Left colon (tissue), 2 donors: ENCODE measurements around the gene MS4A4E. TPM values are rescaled to one million over a fixed set of nuclear protein-coding genes. Genes with fewer than 3 reads are reported as not detected.
A peak's percentile ranks its signal among the peaks of the same experiment; 100 is the strongest.
"Not testable (repeated sequence)": the region's sequence is repeated elsewhere in the genome, so short reads cannot be mapped to it uniquely, and the experiment has no call there.

Experiments used
- ATAC-seq: fragments of 200-7000 bp; cut with Tn5 transposase; one replicate; pipeline ENCODE4 v1.9.1; 2020; ENCODE audit warnings: mild to moderate bottlenecking, moderate library complexity
- DNase-seq, 2 donors: peaks; one replicate each; pipeline ENCODE4 v3.0.0-alpha.2; 2020
- intact Hi-C, 2 donors: fragments of 100-400 bp; cut with DNase I in 1 of 2; cut with micrococcal nuclease in 1 of 2; formaldehyde crosslinking; loops; one replicate each; pipeline versions ENCODE4 v1.11.2 to v1.14.0; 2022; cut with DNase I, micrococcal nuclease
- total RNA-seq, 2 donors: library from RNA; stranded (reverse); fragmentation: NEBNext Ultra II Directional; extraction: Animal tissue kit (Norgen Biotek cat#: 25700); gene quantifications; one replicate each; pipeline ENCODE4 v1.2.1, GENCODE V29; 2021
- donor health status: DM: no; HTN: no; CAD: no.
- donor health status: DM: yes; HTN: yes; CAD: no.

MS4A4E gene
- total RNA-seq, 2 donors from 2014 or later, result 1.1 to 3.0 TPM

DNA sequence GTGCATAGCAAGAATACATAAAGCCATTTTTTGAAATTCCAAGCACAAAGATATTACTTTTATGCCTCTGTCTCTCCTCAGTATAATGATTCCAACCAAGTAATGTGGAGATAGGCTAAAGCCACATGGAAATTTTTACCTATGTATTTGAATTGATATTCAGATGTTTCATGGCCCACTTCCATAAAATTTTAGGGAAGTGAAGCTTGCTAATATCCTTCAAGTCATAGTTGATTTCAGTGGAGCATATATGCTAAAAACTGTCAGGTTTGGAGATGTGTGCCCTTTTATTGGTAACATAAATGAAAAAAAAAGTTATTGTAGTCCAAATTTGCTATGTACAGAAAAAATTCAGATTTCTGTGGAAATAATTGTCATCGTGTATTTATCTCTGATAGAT, 12.3 kb downstream of the MS4A4E start:
- DNase-seq (no peak), ATAC-seq (no peak)
- intact Hi-C loops, result no loop called here

DNA sequence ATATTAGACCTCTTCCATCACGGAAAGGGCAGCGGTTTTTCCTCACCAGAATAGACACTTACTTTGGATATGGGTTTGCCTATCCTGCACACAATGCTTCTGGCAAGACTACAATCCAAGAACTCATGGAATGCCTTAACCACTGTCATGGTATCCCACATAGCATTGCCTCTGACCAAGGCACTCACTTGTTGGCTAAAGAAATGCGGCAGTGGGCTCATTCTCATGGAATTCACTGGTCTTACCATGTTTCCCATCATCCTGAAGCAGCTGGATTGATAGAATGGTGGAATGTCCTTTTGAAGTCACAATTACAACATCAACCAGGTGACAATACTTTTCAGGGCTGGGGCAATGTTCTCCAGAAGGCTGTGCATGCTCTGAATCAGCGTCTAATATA, 20.8 kb downstream of the MS4A4E start:
- DNase-seq, result no peak
- ATAC-seq, result no peak

DNA sequence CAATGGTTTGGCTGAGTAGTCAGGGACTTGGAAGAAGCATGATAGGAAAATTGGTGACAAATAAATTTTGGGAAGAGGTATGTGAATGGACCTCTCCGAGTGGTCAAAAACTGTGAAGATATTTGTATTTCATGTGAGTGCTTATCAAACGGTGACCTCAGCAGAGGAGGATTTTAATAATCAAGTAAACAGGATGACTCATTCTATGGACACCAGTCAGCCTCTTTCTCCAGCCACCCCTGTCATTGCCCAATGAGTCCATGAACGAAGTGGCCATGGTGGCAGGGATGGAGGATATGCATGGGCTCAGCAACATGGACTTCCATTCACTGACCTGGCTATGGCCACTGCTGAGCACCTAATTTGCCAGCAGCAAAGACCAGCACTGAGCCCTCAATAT, 21.2 kb downstream of the MS4A4E start:
- ATAC-seq (no peak), DNase-seq (no peak)
- intact Hi-C loops, result no loop called here

More for the DNA sequence above, 20.8 kb downstream of the MS4A4E start:
- intact Hi-C loops, result no loop called here

DNA sequence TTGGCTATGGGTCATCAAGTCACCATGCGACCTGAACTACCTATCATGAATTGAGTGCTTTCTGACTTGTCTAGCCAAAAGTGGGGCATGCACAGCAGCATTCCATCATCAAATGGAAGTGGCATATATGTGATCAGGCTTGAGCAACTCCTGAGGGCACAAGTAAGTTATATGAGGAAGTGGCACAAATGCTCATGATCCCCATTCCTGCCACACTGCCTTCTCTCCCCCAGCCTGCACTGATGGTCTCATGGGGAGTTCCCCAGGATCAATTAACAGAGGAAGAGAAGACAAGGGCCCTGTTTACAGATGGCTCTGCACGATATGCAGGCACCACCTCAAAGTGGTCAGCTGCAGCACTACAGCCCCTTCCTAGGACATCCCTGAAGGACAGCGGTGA, 21.8 kb downstream of the MS4A4E start:
- DNase-seq (no peak), ATAC-seq (no peak)

DNA sequence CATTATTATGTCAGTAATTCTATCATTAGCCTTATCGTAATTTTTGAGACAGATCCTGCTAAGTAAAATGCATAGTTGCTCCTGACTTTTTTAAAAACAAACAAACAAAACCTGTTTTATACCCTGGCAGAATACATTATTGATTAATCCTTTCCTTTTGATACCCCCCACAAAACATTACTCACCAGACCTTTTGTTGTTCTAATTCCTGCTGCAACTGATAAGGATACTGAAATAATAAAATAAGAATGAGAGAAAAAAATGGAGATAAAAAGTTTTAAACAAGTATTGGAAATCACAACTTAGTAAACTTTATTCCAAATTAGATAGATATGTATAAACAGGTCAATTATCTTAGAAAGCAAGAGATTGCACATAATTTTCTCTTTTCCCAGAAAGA, 28.6 kb downstream of the MS4A4E start:
- DNase-seq, result no peak
- ATAC-seq, result no peak
- intact Hi-C loops, result no loop called here

More for the DNA sequence above, 21.8 kb downstream of the MS4A4E start:
- intact Hi-C loops, result no loop called here

DNA sequence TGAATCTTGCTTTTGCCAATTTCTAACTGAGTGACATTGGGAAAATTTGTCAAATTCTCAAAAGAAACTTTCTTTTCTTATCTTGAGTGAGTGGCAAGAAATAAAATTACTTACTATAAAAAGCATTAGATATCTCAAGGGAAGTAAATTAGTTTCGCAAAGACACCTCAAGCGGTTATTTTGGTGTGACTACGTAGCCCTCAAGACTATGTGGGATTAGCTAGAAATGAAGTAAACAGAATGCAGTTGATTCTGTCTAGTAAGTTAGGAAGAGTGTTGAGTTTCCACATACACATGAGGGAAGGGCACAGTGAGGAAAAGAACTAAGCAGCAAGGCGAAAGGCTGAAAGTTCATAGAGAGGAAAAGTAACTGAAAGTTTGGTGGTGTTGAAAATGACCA, 31.7 kb downstream of the MS4A4E start:
- intact Hi-C loops, result no loop called here
- DNase-seq (no peak), ATAC-seq (no peak)

DNA sequence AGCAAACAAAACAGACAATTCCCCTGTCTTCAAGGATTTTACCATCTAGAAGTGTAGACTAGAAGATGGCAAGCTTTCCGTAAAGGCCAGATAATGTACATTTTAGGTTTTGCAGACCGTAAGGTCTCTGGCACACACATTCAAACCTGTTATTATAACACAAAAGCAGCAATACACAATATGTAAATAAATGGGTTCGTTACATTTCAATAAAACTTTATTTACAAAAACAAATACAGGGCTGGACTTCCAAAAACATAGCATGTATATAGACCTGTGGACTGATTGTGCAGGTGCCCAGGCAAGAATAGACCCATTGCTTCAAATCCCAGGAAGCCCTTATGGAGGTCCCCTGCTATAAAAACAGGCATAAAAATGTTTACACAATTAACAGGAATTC, 33.0 kb downstream of the MS4A4E start:
- ATAC-seq (no peak), DNase-seq (no peak)
- intact Hi-C loops, result no loop called here

DNA sequence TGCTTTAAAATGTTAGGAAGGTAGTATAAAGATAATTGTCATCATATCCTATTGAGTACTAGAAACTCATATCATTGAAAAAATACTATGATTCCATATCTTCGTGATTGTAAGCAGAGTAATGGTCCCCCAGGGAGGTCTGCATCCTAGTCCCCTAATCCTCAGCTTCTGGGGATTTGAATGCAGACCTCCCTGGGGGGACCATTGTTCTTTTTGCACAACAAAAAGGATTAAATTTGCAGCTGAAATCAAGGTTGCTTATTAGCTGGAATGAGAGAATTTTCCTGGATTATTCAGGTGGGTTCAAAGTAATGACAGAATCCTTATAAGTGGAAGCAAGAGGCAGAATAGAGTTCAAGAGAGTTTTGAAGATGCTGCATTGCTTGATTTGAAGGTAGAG, 34.0 kb downstream of the MS4A4E start:
- DNase-seq (no peak), ATAC-seq (no peak)
- intact Hi-C loops, result no loop called here

DNA sequence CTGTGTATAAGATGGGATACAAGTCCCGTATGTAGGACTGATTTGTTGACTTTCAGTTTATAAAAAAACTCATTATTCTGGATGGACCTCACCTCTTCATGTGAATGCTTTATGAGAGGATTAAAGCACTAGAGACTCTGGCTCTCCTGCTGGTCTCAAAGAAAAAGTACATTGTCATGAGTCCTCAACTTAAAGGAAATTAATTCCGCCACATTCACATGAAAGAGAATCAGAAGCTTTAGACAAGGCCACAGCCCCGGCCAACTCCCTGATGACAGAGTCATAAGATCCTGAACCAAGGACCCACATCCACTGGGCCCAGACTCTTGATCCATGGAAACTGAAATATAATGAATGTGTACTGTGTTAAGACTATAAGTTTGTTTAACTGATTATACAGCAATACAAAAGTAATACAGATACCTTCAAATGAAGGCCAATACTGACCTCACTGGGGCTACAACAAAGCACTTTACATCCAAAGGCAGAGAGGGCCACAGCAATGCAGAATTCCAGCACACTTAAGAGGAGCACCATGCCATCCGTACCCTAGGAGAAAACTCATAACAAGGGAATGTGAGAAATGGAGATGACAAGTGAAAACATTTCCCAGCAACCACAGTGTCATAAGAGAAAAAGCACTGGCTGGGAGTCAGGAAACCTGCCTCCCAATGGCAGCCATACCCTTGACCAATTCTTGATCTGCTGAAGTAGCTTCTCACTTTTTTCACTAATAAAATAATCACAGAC, 34.6 kb downstream of the MS4A4E start:
- intact Hi-C loops, result no loop called here
- DNase-seq (no peak), ATAC-seq (no peak)

DNA sequence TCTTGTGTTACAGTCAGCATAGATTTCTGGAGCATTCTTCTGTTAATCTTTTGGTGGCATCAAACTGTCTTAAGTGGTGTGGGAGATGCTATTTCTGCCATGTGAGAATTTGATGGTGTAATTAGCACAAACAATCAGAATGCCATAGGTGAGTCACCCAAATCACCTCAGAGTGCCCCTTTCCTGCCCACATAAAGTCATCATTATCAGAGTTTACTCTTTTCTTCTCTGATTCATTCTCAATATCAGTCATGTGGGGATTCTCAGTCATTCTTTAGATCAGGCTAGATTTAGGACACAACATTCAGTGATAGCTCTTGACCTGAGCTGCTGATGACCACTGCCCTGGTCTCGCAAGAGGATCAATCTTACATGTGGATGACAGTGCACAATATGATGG, 36.3 kb downstream of the MS4A4E start:
- DNase-seq (no peak), ATAC-seq (no peak)
- intact Hi-C loops, result no loop called here

DNA sequence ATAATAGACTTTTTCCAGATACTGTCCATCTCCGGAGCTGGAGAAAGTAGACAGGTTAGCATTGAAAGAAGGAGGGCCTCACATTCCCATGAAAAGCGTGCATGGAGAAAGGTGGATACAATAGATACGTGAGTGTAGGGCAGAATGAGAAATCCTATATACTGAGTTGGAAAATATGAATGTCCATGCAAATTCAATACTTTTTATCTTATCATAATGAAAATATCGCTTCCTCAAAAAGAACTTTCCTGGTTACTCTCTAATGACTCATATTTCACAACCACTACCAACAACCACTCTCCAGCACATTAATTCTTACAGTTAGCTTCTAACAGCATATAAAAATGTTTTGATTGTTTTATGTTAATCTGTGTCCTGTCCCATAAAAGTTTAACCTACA, 38.0 kb downstream of the MS4A4E start:
- ATAC-seq (no peak), DNase-seq (no peak)
- intact Hi-C loops, result no loop called here

DNA sequence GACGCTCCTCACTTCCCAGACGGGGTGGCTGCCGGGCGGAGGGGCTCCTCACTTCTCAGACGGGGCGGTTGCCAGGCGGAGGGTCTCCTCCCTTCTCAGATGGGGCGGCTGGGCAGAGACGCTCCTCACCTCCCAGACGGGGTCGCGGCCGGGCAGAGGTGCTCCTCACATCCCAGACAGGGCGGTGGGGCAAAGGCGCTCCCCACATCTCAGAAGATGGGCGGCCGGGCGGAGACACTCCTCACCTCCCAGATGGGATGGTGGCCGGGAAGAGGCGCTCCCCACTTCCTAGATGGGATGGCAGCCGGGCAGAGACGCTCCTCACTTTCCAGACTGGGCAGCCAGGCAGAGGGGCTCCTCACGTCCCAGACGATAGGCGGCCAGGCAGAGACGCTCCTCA, 41.6 kb downstream of the MS4A4E start:
- DNase-seq, ATAC-seq, intact Hi-C loops: not testable (repeated sequence)

DNA sequence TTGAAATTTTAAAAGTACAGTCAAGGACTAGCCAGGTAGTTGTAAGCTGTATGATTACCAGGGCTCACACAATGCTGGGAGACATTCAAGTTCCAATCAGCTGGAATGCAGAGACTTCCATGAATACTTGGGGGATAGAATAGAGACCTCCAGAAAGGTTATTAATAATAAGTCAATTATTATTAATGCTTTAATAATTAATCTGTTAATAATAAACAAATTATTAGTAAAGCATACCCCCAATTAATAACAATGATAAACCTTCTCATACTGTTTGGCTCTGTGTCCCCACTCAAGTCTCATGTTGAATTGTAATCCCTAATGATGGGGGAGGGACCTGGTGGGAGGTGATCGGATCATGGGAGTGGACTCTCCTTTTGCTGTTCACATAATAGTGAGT, 45.5 kb downstream of the MS4A4E start:
- intact Hi-C loops, result no loop called here
- DNase-seq, result no peak
- ATAC-seq, result no peak

DNA sequence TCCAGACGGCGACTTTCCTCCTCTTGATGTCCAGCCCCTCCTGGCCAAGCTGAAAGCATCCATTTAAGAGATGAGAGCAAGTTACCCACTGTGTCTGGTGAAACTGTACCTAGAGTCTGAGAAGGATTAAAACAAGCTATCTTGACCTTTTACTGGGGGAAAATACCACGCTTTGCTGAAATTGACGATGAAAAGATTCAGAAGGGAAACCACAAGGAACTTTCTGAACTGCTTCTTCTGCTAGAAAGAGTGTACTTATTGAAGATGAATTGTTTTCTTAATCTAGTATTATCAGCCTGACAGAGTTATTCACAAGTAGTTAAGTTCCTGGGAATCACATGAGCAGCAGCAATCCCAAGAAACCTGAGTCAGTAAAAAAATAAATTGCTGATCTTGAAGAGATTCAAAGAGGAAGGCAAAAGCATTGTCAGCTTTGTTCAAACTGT, 47.0 kb downstream of the MS4A4E start:
- intact Hi-C loops, result no loop called here
- no peak for DNase-seq

DNA sequence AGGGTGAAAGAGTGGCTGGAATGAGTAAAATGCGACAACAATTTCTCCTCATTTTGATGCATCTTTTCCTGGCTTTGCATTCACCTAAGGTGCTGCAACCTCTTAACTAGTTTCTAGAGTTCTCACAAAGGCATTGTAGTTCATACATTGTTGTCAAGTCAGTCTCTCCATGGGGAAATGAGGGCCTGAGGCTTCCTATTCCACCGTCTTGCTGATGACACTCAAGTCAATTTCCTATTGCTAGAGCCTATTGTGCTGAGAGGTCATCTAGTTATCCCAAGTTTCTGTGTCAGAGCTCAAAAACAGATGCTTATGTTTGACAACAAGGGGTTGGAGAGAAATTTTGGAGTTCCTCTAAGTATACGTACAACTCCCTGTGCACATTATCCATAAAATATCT, 48.4 kb downstream of the MS4A4E start:
- intact Hi-C loops, result no loop called here

More for the DNA sequence above, 47.0 kb downstream of the MS4A4E start:
- ATAC-seq, result no peak

DNA sequence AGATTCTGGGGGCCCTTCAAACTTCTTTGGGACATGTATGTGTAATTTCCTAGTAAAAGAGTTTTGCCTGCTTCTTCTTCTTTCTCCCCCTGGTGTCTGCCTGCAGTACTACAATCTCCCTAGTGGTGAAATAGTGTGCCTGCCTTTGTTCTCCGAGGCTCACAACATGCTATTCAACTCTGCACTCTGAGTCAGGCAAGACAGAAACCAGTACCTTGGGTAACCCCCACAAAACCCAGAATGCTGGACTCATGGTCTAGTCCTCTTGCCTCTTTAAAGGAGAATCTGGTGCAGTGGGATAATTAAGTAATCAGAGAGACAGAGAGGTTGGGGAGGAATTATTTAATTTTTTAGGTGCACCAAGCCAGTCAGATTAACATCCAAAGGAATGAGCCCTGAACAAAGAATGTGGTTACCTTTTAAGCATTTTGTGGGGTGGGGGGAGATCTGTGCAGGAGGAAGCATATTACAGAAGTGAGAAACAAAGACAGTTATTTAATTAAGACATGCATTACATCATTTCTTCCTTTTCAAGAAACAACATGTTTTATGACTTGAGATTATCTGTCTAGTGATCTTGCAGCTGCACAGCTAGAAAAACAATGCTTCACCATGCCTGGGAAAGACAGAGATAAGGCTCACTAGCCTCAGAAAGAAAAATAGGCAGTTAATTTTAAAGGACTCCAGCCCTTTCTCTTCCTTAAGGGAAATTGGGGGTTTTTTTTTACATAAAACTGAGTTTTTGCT, 49.1 kb downstream of the MS4A4E start:
- peak; percentile 74 for ATAC-seq
- intact Hi-C loops, result no loop called here

More for the DNA sequence above, 48.4 kb downstream of the MS4A4E start:
- DNase-seq (no peak), ATAC-seq (no peak)

DNA sequence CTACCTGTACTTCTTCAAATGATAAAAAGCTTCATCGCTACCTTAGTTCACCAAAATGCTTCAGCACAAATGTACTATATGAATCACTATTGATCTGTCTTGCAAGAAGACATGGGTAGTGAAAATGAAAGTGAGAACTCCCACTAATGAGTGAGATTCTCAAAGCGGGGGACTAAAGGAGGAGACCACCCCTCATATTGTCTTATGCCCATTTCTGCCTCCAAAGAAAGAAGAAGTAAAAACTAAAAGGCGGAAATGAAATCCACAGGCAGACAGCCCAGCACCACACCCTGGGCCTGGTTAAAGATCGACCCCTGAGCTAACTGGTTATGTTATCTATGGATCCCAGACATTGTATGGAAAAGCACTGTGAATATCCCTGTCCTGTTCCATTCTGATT, 50.4 kb downstream of the MS4A4E start:
- DNase-seq, intact Hi-C loops, ATAC-seq: not testable (repeated sequence)

More for the DNA sequence above, 49.1 kb downstream of the MS4A4E start:
- peak in 1 of 2 donors; percentile 57 for DNase-seq

DNA sequence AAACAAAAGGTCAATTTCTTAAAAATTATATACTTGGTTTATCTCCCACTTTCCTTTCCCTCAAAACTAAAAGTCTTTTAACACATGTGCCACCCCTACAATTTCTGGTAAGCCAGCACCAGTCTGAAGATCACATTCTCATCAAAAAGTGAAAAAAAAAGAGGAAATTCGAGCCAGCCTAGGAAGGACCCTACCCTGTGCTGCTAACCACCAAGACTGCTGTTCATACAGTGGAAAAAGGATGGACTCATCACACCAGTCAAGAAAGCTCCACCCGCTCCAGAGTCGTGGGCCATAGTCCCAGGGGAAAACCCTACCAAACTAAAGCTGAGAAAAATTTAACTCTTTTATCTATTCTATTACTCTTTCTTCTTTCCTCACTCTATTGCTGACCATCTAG, 54.5 kb downstream of the MS4A4E start:
- ATAC-seq, DNase-seq, intact Hi-C loops: not testable (repeated sequence)

DNA sequence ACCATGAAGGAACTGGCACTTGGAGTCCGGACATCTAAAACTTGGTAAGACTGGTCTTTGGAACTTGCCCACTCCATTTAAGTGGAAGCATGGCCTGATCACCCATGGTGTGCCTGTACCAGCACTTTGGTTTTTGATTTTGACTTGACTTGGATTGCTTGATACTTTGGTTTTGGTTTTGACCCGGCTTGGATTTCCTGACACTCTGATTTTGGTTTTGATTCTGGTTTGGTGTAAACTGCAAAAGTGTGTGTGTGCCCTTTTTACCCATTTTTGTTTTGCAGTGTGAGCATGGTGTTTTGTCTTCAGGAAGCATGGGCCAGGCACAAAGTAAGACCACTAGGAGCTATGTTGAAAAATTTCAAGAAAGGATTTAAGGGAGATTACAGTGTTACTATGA, 56.8 kb downstream of the MS4A4E start:
- intact Hi-C loops, DNase-seq: not testable (repeated sequence)

DNA sequence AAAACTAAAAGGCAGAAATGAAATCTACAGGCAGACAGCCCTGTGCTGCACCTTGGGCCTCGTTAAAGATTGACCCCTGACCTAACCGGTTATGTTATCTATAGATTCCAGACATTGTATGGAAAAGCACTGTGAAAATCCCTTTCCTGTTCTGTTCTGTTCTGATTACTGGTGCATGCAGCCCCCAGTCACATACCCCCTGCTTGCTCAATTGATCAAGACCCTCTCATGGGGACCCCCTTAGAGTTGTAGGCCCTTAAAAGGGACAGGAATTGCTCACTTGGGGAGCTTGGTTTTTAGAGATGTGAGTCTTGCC, 57.5 kb downstream of the MS4A4E start:
- DNase-seq, intact Hi-C loops, ATAC-seq: not testable (repeated sequence)

More for the DNA sequence above, 56.8 kb downstream of the MS4A4E start:
- not testable (repeated sequence) for ATAC-seq
